ENCODE data around the gene TP73. TPM values are rescaled to one million over a fixed set of nuclear protein-coding genes. Genes with fewer than 3 reads are reported as not detected.

TP73 gene
- total RNA-seq, 1 donor from 2014 or later: 13.0 TPM

- Mint-ChIP-seq H3K27me3 (ENCODE audit: unreplicated experiment) (peaks cover 10% of the 10 kb centered on the region), H3K4me1 (ENCODE audit: low read depth, unreplicated experiment) (peaks cover 29% of the 10 kb centered on the region), H3K27ac (ENCODE audit: unreplicated experiment) (no peak overlapping the region)
Measured at GRCh38 chr1:3690282-3691065, 38.2 kb downstream of the TP73 start.

GRCh38 chr1:3691421-3692204 is 39.3 kb downstream of the TP73 start:
- peaks cover 17% of the 10 kb centered on the region for H3K9me3 Mint-ChIP-seq (ENCODE audit: unreplicated experiment)
- H3K36me3 Mint-ChIP-seq (ENCODE audit: unreplicated experiment): no peaks in the 10 kb centered on the region
- peaks cover 13% of the 10 kb centered on the region for H3K27me3 Mint-ChIP-seq (ENCODE audit: unreplicated experiment)
- no peak for DNase-seq
- H3K27ac Mint-ChIP-seq (ENCODE audit: unreplicated experiment): peak overlapping the region; percentile 95
- H3K4me1 Mint-ChIP-seq (ENCODE audit: low read depth, unreplicated experiment): peaks cover 34% of the 10 kb centered on the region
- peak overlapping the region; percentile 60 for H3K4me3 Mint-ChIP-seq (ENCODE audit: unreplicated experiment)
- TF ChIP-seq CTCF (IDR thresholded peaks at IDR 0.05; ENCODE audit: partially characterized antibody, unreplicated experiment): no peak

More at GRCh38 chr1:3690282-3691065, 38.2 kb downstream of the TP73 start:
- Mint-ChIP-seq H3K36me3 (ENCODE audit: unreplicated experiment) (no peaks in the 10 kb centered on the region), H3K9me3 (ENCODE audit: unreplicated experiment) (peaks cover 19% of the 10 kb centered on the region), H3K4me3 (ENCODE audit: unreplicated experiment) (no peak overlapping the region)
- DNase-seq: no peak
- TF ChIP-seq CTCF (IDR thresholded peaks at IDR 0.05; ENCODE audit: partially characterized antibody, unreplicated experiment): no peak

- Mint-ChIP-seq H3K36me3 (ENCODE audit: unreplicated experiment) (no peaks in the 10 kb centered on the region), H3K4me3 (ENCODE audit: unreplicated experiment) (peak overlapping the region; percentile 60), H3K27me3 (ENCODE audit: unreplicated experiment) (peaks cover 16% of the 10 kb centered on the region), H3K9me3 (ENCODE audit: unreplicated experiment) (peaks cover 20% of the 10 kb centered on the region), H3K27ac (ENCODE audit: unreplicated experiment) (peak overlapping the region; percentile 95), H3K4me1 (ENCODE audit: low read depth, unreplicated experiment) (peaks cover 37% of the 10 kb centered on the region)
- no peak for TF ChIP-seq CTCF (IDR thresholded peaks at IDR 0.05; ENCODE audit: partially characterized antibody, unreplicated experiment)
- peak; percentile 92 for DNase-seq
Measured at GRCh38 chr1:3692598-3692997, 40.3 kb downstream of the TP73 start.

GRCh38 chr1:3693321-3693720 is 41.0 kb downstream of the TP73 start:
- peak overlapping the region; percentile 60 for H3K4me3 Mint-ChIP-seq (ENCODE audit: unreplicated experiment)
- H3K9me3 Mint-ChIP-seq (ENCODE audit: unreplicated experiment): peaks cover 26% of the 10 kb centered on the region
- peak overlapping the region; percentile 95 for H3K27ac Mint-ChIP-seq (ENCODE audit: unreplicated experiment)
- no peaks in the 10 kb centered on the region for H3K36me3 Mint-ChIP-seq (ENCODE audit: unreplicated experiment)
- H3K27me3 Mint-ChIP-seq (ENCODE audit: unreplicated experiment): peaks cover 19% of the 10 kb centered on the region
- H3K4me1 Mint-ChIP-seq (ENCODE audit: low read depth, unreplicated experiment): peaks cover 41% of the 10 kb centered on the region
- no peak for DNase-seq
- no peak for TF ChIP-seq CTCF (IDR thresholded peaks at IDR 0.05; ENCODE audit: partially characterized antibody, unreplicated experiment)

Data from glutamatergic neuron (in vitro differentiated cells).